HL-60 (cell line): ENCODE data around the gene SCUBE2.

Experiments used
- GABPA ChIP-seq: IDR thresholded peaks from 2 replicates; pipeline ENCODE4 v1.6.1; 2012; ENCODE audit warnings: low read depth
- POLR2AphosphoS5 ChIP-seq: IDR thresholded peaks from 2 replicates; pipeline ENCODE4 v1.6.1; 2012; ENCODE audit warnings: low read depth
- SPI1 ChIP-seq: IDR thresholded peaks from 2 replicates; pipeline ENCODE4 v1.6.1; 2012; ENCODE audit warnings: low read depth, mild to moderate bottlenecking, borderline replicate concordance
- TF ChIP-seq, protein P1 (sequence below): IDR thresholded peaks from 2 replicates; pipeline ENCODE4 v1.6.1; 2012; ENCODE audit warnings: low read depth; ENCODE audit not compliant: insufficient replicate concordance
- TF ChIP-seq, protein P2 (sequence below): IDR thresholded peaks from one replicate; pipeline ENCODE4 v1.5.1; 2011; ENCODE audit warnings: low read length, control low read depth, inconsistent platforms; ENCODE audit not compliant: insufficient read depth

DNA sequence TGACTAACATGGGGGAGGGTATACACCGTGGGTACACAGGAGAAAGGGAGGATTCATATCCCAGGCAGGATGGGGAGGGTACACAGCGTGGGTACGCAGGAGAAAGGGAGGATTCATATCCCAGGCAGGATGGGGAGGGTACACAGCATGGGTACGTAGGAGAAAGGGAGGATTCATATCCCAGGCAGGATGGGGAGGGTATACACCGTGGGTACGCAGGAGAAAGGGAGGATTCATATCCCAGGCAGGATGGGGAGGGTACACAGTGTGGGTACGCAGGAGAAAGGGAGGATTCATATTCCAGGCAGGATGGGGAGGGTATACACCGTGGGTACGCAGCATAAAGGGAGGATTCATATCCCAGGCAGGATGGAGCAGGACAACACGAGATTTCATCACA is 51.0 kb downstream of the SCUBE2 start:
- TF ChIP-seq, protein P1, sequence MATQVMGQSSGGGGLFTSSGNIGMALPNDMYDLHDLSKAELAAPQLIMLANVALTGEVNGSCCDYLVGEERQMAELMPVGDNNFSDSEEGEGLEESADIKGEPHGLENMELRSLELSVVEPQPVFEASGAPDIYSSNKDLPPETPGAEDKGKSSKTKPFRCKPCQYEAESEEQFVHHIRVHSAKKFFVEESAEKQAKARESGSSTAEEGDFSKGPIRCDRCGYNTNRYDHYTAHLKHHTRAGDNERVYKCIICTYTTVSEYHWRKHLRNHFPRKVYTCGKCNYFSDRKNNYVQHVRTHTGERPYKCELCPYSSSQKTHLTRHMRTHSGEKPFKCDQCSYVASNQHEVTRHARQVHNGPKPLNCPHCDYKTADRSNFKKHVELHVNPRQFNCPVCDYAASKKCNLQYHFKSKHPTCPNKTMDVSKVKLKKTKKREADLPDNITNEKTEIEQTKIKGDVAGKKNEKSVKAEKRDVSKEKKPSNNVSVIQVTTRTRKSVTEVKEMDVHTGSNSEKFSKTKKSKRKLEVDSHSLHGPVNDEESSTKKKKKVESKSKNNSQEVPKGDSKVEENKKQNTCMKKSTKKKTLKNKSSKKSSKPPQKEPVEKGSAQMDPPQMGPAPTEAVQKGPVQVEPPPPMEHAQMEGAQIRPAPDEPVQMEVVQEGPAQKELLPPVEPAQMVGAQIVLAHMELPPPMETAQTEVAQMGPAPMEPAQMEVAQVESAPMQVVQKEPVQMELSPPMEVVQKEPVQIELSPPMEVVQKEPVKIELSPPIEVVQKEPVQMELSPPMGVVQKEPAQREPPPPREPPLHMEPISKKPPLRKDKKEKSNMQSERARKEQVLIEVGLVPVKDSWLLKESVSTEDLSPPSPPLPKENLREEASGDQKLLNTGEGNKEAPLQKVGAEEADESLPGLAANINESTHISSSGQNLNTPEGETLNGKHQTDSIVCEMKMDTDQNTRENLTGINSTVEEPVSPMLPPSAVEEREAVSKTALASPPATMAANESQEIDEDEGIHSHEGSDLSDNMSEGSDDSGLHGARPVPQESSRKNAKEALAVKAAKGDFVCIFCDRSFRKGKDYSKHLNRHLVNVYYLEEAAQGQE: no peak
- TF ChIP-seq, protein P2, sequence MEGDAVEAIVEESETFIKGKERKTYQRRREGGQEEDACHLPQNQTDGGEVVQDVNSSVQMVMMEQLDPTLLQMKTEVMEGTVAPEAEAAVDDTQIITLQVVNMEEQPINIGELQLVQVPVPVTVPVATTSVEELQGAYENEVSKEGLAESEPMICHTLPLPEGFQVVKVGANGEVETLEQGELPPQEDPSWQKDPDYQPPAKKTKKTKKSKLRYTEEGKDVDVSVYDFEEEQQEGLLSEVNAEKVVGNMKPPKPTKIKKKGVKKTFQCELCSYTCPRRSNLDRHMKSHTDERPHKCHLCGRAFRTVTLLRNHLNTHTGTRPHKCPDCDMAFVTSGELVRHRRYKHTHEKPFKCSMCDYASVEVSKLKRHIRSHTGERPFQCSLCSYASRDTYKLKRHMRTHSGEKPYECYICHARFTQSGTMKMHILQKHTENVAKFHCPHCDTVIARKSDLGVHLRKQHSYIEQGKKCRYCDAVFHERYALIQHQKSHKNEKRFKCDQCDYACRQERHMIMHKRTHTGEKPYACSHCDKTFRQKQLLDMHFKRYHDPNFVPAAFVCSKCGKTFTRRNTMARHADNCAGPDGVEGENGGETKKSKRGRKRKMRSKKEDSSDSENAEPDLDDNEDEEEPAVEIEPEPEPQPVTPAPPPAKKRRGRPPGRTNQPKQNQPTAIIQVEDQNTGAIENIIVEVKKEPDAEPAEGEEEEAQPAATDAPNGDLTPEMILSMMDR: no peak
- no peak for TF ChIP-seq POLR2AphosphoS5
- TF ChIP-seq SPI1: no peak
- TF ChIP-seq GABPA: no peak
